Suprapubic skin (tissue), 4 donors: Measurements from ENCODE around the gene LRIT1.

Experiments used
- EP300 ChIP-seq: sonication (generic); formaldehyde crosslinking; IDR thresholded peaks from one replicate; pipeline ENCODE4 v1.6.1; 2017; ENCODE audit warnings: antibody characterized with exemption
- POLR2AphosphoS5 ChIP-seq, 3 donors: sonication (generic); formaldehyde crosslinking; IDR thresholded peaks; one replicate each; pipeline ENCODE4 v1.6.1; 2017; ENCODE audit warnings: antibody characterized with exemption in 3 of 3

DNA sequence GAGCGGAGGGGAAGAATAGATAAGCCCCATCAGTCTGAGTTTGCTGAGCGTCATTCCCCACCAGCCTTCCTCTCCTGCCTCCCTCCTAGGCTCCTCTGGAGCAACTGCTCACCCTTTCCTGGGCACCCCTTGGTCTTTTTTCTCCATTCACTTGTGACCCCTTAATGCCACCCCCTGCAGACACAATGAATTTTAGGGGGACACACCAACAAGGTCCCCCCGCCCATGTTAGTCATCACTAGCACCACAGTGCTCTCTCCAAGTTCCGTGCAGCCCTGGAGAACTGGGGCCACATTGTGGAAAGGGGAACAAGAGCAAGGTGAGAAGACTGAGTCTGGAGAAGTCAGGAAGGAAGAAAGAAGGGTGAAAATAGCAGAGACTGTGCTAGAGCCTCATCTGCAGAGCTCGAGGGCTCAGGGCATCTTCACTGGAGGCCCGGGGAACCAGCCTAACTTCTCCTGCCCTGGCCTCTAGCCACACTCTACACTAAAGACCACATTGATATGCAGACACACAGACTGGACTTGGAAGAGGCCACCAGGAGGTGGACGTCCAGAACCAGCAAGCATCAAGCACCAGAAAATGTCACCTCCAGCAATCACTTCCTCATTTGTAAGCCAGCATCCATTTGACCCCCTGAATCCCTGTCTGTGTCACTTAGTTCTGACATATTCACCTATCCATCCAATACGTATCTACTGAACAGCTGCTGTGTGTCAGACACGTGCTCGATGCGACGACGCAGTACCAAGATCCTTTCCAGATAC, 21.0 kb upstream of the LRIT1 start:
- TF ChIP-seq EP300 = no peak
- no peak for TF ChIP-seq POLR2AphosphoS5 (IDR thresholded peaks at IDR 0.05)
